ENCODE data around the gene NR4A3. TPM values are rescaled to one million over a fixed set of nuclear protein-coding genes. Genes with fewer than 3 reads are reported as not detected.

NR4A3 gene
- total and polyA plus RNA-seq, 11 donors = 1.5 to 27.8 (median 9.9) TPM

DNA sequence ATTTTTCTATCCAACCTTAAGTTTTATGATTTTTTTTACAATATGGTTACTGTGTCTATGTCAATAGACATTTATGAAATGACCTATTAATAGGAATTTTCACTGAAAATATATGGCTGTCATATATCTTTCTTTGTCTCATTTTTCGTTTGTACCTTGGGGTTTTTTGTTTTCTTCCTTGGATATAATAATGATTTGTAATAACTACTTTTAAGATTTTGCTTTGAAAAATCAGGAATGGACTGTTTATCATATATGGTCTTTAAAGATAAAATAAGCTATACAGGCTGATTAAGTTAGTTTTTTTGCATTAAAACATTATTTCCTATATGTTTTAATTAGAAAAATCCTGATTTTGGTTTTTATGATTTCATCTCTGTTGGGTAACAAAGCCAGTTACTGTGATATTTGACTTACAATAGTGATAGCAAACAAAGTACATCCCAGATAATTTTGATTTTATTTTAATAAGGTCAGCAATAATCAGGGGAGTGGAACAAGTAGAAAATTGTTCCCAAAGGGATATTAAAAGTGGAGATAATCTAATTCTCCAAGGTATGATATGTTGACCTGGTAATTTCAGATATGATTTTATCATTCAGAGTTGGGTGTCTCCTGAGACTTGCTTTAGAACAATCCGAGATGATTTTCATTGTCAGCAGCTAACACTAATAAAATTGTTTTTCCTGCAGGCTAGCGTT, 10.3 kb downstream of the NR4A3 start:
- no peak overlapping the region for H3K4me3 ChIP-seq
- ATAC-seq = no peak
- no peaks in the 10 kb centered on the region for H3K4me1 ChIP-seq
- 83 to 88% (median 85%) methylated on average over 3 of the region's 3 CpGs for WGBS, 4 donors
- intact Hi-C loops (cut with DNase I) = no loop called here
- DNase-seq = no peak
- H3K27me3 ChIP-seq = peaks cover 0 to 38% (median 5%) of the 10 kb centered on the region in 9 donors
- peaks cover 0 to 28% (median 11%) of the 10 kb centered on the region in 9 donors for H3K36me3 ChIP-seq
- no peaks in the 10 kb centered on the region for H3K9me3 ChIP-seq
- no peak overlapping the region for H3K27ac ChIP-seq
- TF ChIP-seq POLR2A (IDR thresholded peaks at IDR 0.05) = no peak
- TF ChIP-seq, protein P1, sequence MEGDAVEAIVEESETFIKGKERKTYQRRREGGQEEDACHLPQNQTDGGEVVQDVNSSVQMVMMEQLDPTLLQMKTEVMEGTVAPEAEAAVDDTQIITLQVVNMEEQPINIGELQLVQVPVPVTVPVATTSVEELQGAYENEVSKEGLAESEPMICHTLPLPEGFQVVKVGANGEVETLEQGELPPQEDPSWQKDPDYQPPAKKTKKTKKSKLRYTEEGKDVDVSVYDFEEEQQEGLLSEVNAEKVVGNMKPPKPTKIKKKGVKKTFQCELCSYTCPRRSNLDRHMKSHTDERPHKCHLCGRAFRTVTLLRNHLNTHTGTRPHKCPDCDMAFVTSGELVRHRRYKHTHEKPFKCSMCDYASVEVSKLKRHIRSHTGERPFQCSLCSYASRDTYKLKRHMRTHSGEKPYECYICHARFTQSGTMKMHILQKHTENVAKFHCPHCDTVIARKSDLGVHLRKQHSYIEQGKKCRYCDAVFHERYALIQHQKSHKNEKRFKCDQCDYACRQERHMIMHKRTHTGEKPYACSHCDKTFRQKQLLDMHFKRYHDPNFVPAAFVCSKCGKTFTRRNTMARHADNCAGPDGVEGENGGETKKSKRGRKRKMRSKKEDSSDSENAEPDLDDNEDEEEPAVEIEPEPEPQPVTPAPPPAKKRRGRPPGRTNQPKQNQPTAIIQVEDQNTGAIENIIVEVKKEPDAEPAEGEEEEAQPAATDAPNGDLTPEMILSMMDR (IDR thresholded peaks at IDR 0.05) = no peak

DNA sequence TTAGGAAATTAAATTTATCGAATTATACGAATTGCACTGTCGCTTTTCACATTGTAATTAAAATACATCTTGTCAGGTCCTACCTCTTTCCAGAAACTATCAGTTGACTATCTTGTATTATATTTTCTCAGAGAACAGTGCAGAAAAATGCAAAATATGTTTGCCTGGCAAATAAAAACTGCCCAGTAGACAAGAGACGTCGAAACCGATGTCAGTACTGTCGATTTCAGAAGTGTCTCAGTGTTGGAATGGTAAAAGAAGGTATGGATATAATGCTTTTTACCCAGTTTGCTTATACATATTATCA, 10.8 kb downstream of the NR4A3 start:
- 95 to 96% (median 96%) methylated on average over 7 of the region's 7 CpGs for WGBS, 4 donors
- Histone ChIP-seq H3K36me3 (peaks cover 0 to 28% (median 11%) of the 10 kb centered on the region in 9 donors), H3K27me3 (peaks cover 0 to 33% (median 5%) of the 10 kb centered on the region in 9 donors), H3K4me1 (no peaks in the 10 kb centered on the region), H3K27ac (no peak overlapping the region), H3K9me3 (no peaks in the 10 kb centered on the region), H3K4me3 (no peak overlapping the region)
- no peak for TF ChIP-seq POLR2A (IDR thresholded peaks at IDR 0.05)
- TF ChIP-seq, protein P1 (IDR thresholded peaks at IDR 0.05) = no peak
- intact Hi-C loops (cut with DNase I) = no loop called here
- DNase-seq = no peak
- no peak for ATAC-seq

DNA sequence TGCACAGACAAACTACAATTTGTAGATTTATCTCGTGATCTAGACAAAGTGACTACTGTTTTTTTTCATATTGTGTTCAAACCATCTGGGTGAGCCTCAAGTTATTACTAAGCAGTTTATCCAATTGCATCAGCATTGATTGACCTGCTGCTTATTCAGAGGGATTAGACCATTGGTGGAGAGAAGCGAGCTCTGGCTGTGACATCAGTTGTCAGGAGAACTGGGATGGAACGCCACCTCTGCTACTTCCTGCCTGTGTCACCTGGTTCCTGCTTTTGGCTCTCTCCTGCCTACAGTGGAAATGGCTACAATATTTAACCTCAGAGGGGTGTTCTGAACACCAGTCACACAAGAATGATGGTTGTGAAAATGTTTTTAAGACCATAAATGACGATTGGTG, 12.1 kb downstream of the NR4A3 start:
- H3K4me1 ChIP-seq = no peaks in the 10 kb centered on the region
- H3K27ac ChIP-seq = no peak overlapping the region
- H3K27me3 ChIP-seq = peaks cover 0 to 23% (median under 1%) of the 10 kb centered on the region in 9 donors
- TF ChIP-seq, protein P1 (IDR thresholded peaks at IDR 0.05) = no peak
- TF ChIP-seq POLR2A (IDR thresholded peaks at IDR 0.05) = no peak
- 87 to 92% (median 87%) methylated on average over 4 of the region's 4 CpGs for WGBS, 4 donors
- ATAC-seq = no peak
- peaks cover 0 to 30% (median 10%) of the 10 kb centered on the region in 9 donors for H3K36me3 ChIP-seq
- no peaks in the 10 kb centered on the region for H3K9me3 ChIP-seq
- H3K4me3 ChIP-seq = no peak overlapping the region
- no peak for DNase-seq
- intact Hi-C loops (cut with DNase I) = no loop called here

DNA sequence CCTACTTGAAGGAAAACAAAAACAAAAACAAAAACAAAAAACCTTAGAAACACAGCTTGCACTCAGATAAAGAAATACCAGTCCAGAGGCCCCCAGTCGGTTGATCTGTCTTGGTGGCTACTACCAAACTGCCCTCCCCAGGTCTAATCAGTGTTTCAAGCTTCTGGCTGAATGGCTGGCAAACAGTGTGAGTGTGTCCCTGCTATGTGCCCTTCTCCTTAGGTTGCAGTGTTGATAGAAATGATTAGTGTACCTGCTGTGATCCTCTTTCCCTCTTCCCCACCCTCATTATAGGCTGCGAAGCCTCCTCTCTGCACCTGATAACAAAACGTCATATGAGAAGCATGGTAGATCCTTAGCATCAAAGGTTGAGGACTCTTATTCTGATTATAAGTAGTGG, 12.8 kb downstream of the NR4A3 start:
- WGBS, 4 donors = 85 to 91% (median 87%) methylated on average over 3 of the region's 3 CpGs
- Histone ChIP-seq H3K9me3 (no peaks in the 10 kb centered on the region), H3K36me3 (peaks cover 0 to 27% (median 10%) of the 10 kb centered on the region in 9 donors), H3K4me1 (no peaks in the 10 kb centered on the region), H3K27ac (no peak overlapping the region), H3K27me3 (peaks cover 0 to 15% (median 0%) of the 10 kb centered on the region in 9 donors), H3K4me3 (no peak overlapping the region)
- TF ChIP-seq, protein P1 (IDR thresholded peaks at IDR 0.05) = no peak
- no peak for TF ChIP-seq POLR2A (IDR thresholded peaks at IDR 0.05)
- DNase-seq (no peak), ATAC-seq (no peak)
- intact Hi-C loops (cut with DNase I) = no loop called here

All from heart left ventricle (tissue), 16 donors.